ENCODE measurements around the gene THAP5.

THAP5 gene, protein sequence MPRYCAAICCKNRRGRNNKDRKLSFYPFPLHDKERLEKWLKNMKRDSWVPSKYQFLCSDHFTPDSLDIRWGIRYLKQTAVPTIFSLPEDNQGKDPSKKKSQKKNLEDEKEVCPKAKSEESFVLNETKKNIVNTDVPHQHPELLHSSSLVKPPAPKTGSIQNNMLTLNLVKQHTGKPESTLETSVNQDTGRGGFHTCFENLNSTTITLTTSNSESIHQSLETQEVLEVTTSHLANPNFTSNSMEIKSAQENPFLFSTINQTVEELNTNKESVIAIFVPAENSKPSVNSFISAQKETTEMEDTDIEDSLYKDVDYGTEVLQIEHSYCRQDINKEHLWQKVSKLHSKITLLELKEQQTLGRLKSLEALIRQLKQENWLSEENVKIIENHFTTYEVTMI

GRCh38 chr7:108569381-108570145 is at the start of gene THAP5, which contains the start of gene DNAJB9:
THAP5 (minus strand) TSS chr7:108569706; CDS start chr7:108569569, 137 bp downstream.
DNAJB9 (plus strand) TSS chr7:108569874; CDS start chr7:108571727, 1,853 bp downstream.
- peak within 1 kb of the TSS; percentile 93 for H3K27ac ChIP-seq
- TF ChIP-seq CTCF (IDR thresholded peaks at IDR 0.05), result no peak
- no peak for TF ChIP-seq ZFX (IDR thresholded peaks at IDR 0.05; ENCODE audit: borderline replicate concordance)

DNA sequence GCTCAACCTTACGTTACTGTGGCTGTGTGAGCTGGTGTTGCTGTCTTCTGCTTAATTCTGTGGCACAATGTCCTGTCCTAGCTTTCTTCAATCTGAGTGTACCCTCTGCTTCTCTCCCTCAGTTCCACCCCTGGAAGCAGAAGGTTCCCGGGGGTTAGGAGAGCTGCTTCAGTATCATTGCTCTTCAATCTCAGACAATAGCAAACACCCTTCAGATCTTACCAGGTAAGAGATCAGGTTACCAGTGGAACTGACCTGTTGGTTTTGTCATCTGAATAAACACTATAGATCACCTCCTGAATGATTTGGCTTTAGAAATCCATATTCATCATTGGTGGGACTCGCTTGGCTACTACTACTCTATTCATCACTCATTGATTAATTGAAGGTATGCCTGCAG is 48.5 kb upstream of the THAP5 start:
- TF ChIP-seq ZFX (IDR thresholded peaks at IDR 0.05; ENCODE audit: borderline replicate concordance) (no peak), CTCF (IDR thresholded peaks at IDR 0.05) (no peak)
- H3K27ac ChIP-seq, result no peak overlapping the region

- no peak for TF ChIP-seq ZFX (IDR thresholded peaks at IDR 0.05; ENCODE audit: borderline replicate concordance)
- no peak for TF ChIP-seq CTCF (IDR thresholded peaks at IDR 0.05)
- peak overlapping the region; percentile 76 for H3K27ac ChIP-seq
These were observed 45.4 kb upstream of the THAP5 start for GRCh38 chr7:108614896-108615295.

DNA sequence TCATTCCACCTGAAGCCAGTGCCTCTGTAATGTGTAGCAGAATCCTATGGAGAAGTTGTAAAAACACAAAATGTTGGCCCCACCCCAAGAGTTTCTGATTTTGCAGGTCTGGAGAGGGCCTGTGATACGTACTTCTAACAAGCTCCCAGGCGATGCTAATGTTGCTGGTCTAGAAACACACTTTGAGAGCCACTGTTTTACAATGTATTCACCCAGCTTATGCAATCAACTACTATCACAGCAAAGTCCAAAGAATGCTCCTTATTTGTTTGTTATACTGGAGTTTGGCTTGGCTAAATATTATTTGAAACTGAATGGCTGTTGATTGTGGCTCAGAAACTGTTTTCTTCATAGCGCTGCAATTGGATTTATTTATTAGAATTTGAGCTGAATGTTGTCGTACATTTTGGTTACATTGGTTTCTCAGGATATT is 44.5 kb upstream of the THAP5 start:
- TF ChIP-seq ZFX (IDR thresholded peaks at IDR 0.05; ENCODE audit: borderline replicate concordance) (no peak), CTCF (IDR thresholded peaks at IDR 0.05) (no peak)
- H3K27ac ChIP-seq, result peak overlapping the region; percentile 76

DNA sequence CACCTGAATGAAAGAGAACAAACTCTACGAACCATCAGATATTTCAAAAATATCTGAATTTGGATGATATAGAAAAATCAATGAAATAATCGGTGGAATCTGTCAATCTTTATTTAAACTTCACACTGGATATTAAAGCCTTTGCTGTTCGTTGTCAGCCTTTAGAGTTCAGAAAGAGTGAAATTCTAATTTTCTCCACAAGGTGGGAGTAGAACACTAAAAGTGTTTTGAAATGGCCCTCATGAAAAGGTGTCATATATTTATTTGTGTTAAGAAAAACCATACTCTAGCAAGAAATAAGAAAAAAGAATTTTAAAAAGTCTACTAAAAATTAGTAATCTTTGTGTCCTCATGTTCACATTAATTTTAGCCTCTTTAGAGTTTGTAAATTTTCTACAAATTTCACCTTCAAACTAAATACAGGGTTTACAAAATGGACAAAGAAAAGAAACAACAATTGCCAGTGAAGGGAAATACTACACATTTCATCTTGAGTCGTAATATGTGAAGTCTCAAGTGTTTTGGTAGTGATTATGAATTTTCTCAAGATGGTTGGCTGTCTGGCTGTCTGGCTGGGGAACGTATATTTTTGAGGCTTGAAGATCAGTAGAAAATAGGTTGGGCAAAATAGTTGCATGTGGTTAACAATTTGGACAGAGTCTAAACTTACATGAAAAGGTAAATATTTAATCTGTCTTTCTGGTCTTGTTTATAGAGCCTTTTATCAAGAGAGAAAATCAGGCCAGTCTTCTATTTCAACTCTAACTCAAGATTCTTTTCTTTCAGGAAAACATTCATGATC is 43.8 kb upstream of the THAP5 start:
- TF ChIP-seq CTCF (IDR thresholded peaks at IDR 0.05) (peak; percentile 87), ZFX (IDR thresholded peaks at IDR 0.05; ENCODE audit: borderline replicate concordance) (no peak)
- H3K27ac ChIP-seq, result peak overlapping the region; percentile 76

DNA sequence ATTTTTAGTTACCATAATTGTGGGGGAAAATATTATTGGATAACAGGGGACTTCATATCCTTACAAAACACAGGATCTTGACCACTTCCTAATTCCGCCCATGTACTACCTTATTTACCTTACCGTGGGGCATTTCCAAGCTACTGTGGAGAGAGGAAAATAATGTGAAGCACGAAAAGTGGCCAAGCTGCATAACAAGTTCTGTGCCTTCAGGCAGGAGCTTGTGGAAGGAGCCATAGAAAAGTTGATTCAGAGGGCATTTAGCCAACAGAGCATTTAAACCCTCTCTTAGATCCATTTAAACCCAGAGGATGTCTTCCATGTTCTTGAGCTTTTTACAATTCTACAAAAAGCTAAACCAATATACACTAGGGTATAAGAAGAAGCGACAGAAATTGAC is 41.8 kb upstream of the THAP5 start:
- TF ChIP-seq CTCF (IDR thresholded peaks at IDR 0.05) (no peak), ZFX (IDR thresholded peaks at IDR 0.05; ENCODE audit: borderline replicate concordance) (no peak)
- H3K27ac ChIP-seq, result no peak overlapping the region
